PC-3 (cell line): ENCODE measurements around the gene NFIC. TPM values are rescaled to one million over a fixed set of nuclear protein-coding genes. Genes with fewer than 3 reads are reported as not detected.

ENCODE experiments used
- ATAC-seq: fragments of 200-7000 bp; cut with Tn5 transposase; 2 replicates; pipeline ENCODE4 v1.9.1; 2020; ENCODE audit warnings: mild to moderate bottlenecking, moderate library complexity
- BruUV-seq: library from RNA; stranded (reverse); fragments of 400-500 nt; replicated peaks from 2 replicates; lab custom pipeline; 2021; lab: Mats Ljungman, UMichigan
- CTCF ChIA-PET: fragments of 300-600 bp; sonication (Branson Sonifier 250); formaldehyde crosslinking; loops from one replicate; lab custom pipeline; 2022; ENCODE audit warnings: antibody characterized with exemption; lab: Charles Lee
- POLR2A ChIA-PET: fragments of 300-600 bp; sonication (Branson Sonifier 250); formaldehyde crosslinking; loops from one replicate; lab custom pipeline; 2022; ENCODE audit warnings: antibody characterized with exemption; ENCODE audit not compliant: unreplicated experiment; lab: Charles Lee
- DNase-seq: peaks from one replicate; pipeline ENCODE4 v3.0.0-alpha.2; 2015
- H2AFZ ChIP-seq: fragments of 300-600 bp; sonication (generic); 2 replicates; pipeline ENCODE4 v1.6.0; 2016; ENCODE audit warnings: antibody characterized with exemption, low read length
- H3F3A ChIP-seq: fragments of 300-600 bp; sonication (generic); one replicate; pipeline ENCODE4 v1.6.0; 2017; ENCODE audit warnings: antibody characterized with exemption, low read length, control low read depth, mild to moderate bottlenecking; ENCODE audit not compliant: unreplicated experiment
- H3K27ac ChIP-seq: fragments of 300-600 bp; sonication (generic); 2 replicates; pipeline ENCODE4 v1.5.1; 2016; ENCODE audit warnings: mild to moderate bottlenecking, low read length
- H3K27me3 ChIP-seq: fragments of 300-600 bp; sonication (generic); 2 replicates; pipeline ENCODE4 v1.6.1; 2016; ENCODE audit warnings: low read length, mixed read lengths
- H3K36me3 ChIP-seq: fragments of 300-600 bp; sonication (generic); 2 replicates; pipeline ENCODE4 v1.6.1; 2016; ENCODE audit warnings: low read depth, mixed run types, low read length, mixed read lengths
- H3K4me1 ChIP-seq: fragments of 300-600 bp; sonication (generic); 2 replicates; pipeline ENCODE4 v1.5.1; 2016; ENCODE audit warnings: low read length; ENCODE audit not compliant: insufficient read depth
- H3K4me2 ChIP-seq: fragments of 300-600 bp; sonication (generic); 2 replicates; pipeline ENCODE4 v1.6.0; 2016; ENCODE audit warnings: low read length
- H3K4me3 ChIP-seq: fragments of 300-600 bp; sonication (generic); 2 replicates; pipeline ENCODE4 v1.5.1; 2016; ENCODE audit warnings: mild to moderate bottlenecking, low read length, mixed read lengths
- H3K79me2 ChIP-seq: fragments of 300-600 bp; sonication (generic); 2 replicates; pipeline ENCODE4 v1.6.1; 2017; ENCODE audit warnings: low read length, mixed read lengths
- H3K9ac ChIP-seq: fragments of 300-600 bp; sonication (generic); 2 replicates; pipeline ENCODE4 v1.6.0; 2016; ENCODE audit warnings: mild to moderate bottlenecking, low read length
- H3K9me2 ChIP-seq: fragments of 300-600 bp; sonication (generic); replicated peaks from 2 replicates; pipeline ENCODE4 v1.6.1; 2016; ENCODE audit warnings: mixed run types, low read length, mixed read lengths
- H3K9me3 ChIP-seq: fragments of 300-600 bp; sonication (generic); 2 replicates; pipeline ENCODE4 v1.6.1; 2016; ENCODE audit warnings: low read length, mixed read lengths
- H4K20me1 ChIP-seq: fragments of 300-600 bp; sonication (generic); 2 replicates; pipeline ENCODE4 v1.6.1; 2016; ENCODE audit warnings: low read length, mixed read lengths
- EZH2 ChIP-seq: fragments of 300-600 bp; sonication (generic); IDR thresholded peaks from one replicate; pipeline ENCODE4 v1.6.1; 2017; ENCODE audit warnings: antibody characterized with exemption, mild to moderate bottlenecking, low read length; ENCODE audit not compliant: unreplicated experiment
- EZH2phosphoT487 ChIP-seq: fragments of 300-600 bp; sonication (generic); IDR thresholded peaks from 2 replicates; pipeline ENCODE4 v1.6.1; 2018; ENCODE audit warnings: mild to moderate bottlenecking, antibody characterized with exemption, low read length, borderline replicate concordance
- intact Hi-C: fragments of 100-400 bp; cut with micrococcal nuclease; formaldehyde crosslinking; loops from 2 replicates; pipeline ENCODE4 v1.9.0; 2023
- total RNA-seq: library from RNA; depleted of rRNA; stranded (reverse); fragments of >200 nt; gene quantifications from 2 replicates; pipeline ENCODE4 v1.2.3, GENCODE V29; 2014
- TF ChIP-seq, protein P1 (sequence below): fragments of 300-600 bp; sonication (generic); conservative IDR thresholded peaks from 2 replicates; pipeline ENCODE4 v1.5.1; 2017; ENCODE audit warnings: antibody characterized with exemption, low read depth, mild to moderate bottlenecking, low read length

Gene NFIC
- total RNA-seq, 1 experiment from 2014 or later = 31.7 TPM

DNA sequence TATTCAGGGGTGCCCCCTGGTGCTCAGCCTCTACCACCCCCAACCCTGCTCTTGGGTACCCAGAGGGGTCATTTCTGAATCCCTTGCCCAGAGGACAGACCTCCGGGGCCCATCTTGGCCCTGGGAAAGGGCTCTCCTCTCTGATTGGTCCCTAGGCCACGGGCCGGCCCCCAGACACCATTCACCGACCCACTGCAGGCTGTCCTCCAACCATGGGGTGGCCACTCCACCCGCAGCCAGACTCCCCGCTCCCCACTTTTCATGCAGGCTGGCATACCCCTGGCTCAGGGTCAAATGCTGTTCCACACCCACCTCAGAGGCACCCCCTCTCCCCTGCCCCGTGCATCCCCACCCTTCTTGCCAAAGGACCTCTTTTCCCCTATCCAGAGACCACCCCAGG is 99.2 kb downstream of the NFIC start:
- H3K4me3 ChIP-seq = no peak overlapping the region
- CTCF ChIA-PET = no interaction called here
- H3F3A ChIP-seq = no peaks in the 10 kb centered on the region
- POLR2A ChIA-PET = no interaction called here
- H3K9me2 ChIP-seq = no peaks in the 10 kb centered on the region
- ATAC-seq (no peak), DNase-seq (no peak)
- TF ChIP-seq EZH2 (no peak), EZH2phosphoT487 (no peak)
- TF ChIP-seq, protein P1, sequence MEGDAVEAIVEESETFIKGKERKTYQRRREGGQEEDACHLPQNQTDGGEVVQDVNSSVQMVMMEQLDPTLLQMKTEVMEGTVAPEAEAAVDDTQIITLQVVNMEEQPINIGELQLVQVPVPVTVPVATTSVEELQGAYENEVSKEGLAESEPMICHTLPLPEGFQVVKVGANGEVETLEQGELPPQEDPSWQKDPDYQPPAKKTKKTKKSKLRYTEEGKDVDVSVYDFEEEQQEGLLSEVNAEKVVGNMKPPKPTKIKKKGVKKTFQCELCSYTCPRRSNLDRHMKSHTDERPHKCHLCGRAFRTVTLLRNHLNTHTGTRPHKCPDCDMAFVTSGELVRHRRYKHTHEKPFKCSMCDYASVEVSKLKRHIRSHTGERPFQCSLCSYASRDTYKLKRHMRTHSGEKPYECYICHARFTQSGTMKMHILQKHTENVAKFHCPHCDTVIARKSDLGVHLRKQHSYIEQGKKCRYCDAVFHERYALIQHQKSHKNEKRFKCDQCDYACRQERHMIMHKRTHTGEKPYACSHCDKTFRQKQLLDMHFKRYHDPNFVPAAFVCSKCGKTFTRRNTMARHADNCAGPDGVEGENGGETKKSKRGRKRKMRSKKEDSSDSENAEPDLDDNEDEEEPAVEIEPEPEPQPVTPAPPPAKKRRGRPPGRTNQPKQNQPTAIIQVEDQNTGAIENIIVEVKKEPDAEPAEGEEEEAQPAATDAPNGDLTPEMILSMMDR = no peak
- intact Hi-C loops = no loop called here
- no peaks in the 10 kb centered on the region for H3K27me3 ChIP-seq
- no peak overlapping the region for H2AFZ ChIP-seq
- no peak overlapping the region for H3K27ac ChIP-seq
- no peaks in the 10 kb centered on the region for H4K20me1 ChIP-seq
- no peaks in the 10 kb centered on the region for H3K79me2 ChIP-seq
- no peak overlapping the region for H3K9ac ChIP-seq
- H3K9me3 ChIP-seq = no peaks in the 10 kb centered on the region
- H3K4me2 ChIP-seq = no peak overlapping the region
- H3K4me1 ChIP-seq = no peaks in the 10 kb centered on the region
- H3K36me3 ChIP-seq = no peaks in the 10 kb centered on the region
- no TSS peak for BruUV-seq

DNA sequence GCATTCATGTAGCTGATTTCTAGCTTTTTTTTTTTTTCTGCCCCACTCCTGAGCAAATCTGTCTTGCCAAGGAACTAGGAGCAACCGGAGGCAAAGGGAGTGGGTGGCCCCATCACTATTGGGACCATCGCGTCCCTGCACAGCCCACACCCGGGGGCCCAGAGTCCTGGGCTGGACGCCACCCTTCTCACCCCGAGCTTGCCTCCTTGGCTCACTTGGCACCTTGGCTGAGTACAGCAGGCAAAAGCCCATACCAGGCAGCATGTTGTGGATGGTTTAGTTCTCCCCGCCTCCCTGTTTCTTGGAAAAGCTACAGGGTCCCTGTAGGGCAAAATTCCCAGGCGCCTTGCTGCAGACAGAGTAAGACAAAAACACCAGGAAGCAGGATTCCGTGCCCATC is 100.3 kb downstream of the NFIC start:
- no peaks in the 10 kb centered on the region for H3K79me2 ChIP-seq
- H3K9me2 ChIP-seq = no peaks in the 10 kb centered on the region
- H3F3A ChIP-seq = no peaks in the 10 kb centered on the region
- no TSS peak for BruUV-seq
- H3K27me3 ChIP-seq = no peaks in the 10 kb centered on the region
- ChIA-PET POLR2A (no interaction called here), CTCF (no interaction called here)
- no peak for ATAC-seq
- no peaks in the 10 kb centered on the region for H4K20me1 ChIP-seq
- no peak overlapping the region for H3K4me3 ChIP-seq
- H3K9ac ChIP-seq = no peak overlapping the region
- no peak overlapping the region for H2AFZ ChIP-seq
- H3K27ac ChIP-seq = no peak overlapping the region
- no peak for TF ChIP-seq EZH2phosphoT487
- TF ChIP-seq EZH2 = no peak
- TF ChIP-seq, protein P1 = no peak
- H3K4me1 ChIP-seq = no peaks in the 10 kb centered on the region
- intact Hi-C loops = no loop called here
- no peaks in the 10 kb centered on the region for H3K9me3 ChIP-seq
- no peak for DNase-seq
- no peak overlapping the region for H3K4me2 ChIP-seq
- no peaks in the 10 kb centered on the region for H3K36me3 ChIP-seq

DNA sequence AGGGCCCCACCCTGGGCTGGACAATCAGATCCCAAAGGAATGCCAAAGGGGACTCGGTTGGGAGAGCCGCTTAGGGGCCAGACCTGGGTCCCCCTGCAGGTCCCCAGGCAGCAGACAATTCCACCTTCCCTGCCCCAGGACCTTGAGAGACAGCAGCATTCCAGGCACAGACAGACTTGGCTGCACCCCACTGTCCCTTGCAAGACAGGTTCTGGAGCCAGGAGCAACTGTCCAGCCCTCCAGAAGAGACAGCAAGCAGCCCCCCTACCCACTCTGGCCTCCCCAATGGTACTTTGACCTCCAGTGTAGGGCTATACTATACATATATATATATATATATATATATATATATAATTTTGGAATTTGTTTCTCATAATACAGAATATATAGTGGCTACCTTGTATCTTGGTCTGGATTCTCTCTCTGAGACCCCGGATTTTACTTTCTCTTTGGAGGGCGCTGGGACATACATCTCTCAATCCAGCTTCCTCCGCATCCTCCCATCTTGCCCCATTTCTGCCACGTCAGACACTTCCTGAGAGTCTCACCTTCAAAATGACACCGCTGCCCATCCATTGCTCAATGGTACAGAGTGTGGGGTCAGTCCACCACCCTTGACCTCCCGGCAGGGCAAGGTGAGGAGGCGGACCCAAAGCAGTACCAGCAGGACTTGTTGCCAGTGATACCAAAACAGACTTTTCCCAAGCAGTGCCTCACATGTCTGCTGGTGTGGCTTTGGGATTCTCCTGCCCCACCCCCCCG is 101.2 kb downstream of the NFIC start:
- no peak overlapping the region for H2AFZ ChIP-seq
- H3K4me3 ChIP-seq = no peak overlapping the region
- H3K9me2 ChIP-seq = no peaks in the 10 kb centered on the region
- no peaks in the 10 kb centered on the region for H3K36me3 ChIP-seq
- H3F3A ChIP-seq = no peaks in the 10 kb centered on the region
- no peak for ATAC-seq
- no TSS peak for BruUV-seq
- no peaks in the 10 kb centered on the region for H3K79me2 ChIP-seq
- ChIA-PET CTCF (no interaction called here), POLR2A (no interaction called here)
- H3K27ac ChIP-seq = no peak overlapping the region
- intact Hi-C loops = no loop called here
- TF ChIP-seq EZH2 = no peak
- TF ChIP-seq, protein P1 = no peak
- TF ChIP-seq EZH2phosphoT487 = no peak
- no peaks in the 10 kb centered on the region for H3K4me1 ChIP-seq
- no peak overlapping the region for H3K9ac ChIP-seq
- no peak for DNase-seq
- H4K20me1 ChIP-seq = no peaks in the 10 kb centered on the region
- H3K4me2 ChIP-seq = no peak overlapping the region
- H3K9me3 ChIP-seq = no peaks in the 10 kb centered on the region
- H3K27me3 ChIP-seq = no peaks in the 10 kb centered on the region
